NCI-H2227 (cell line): ENCODE results near the gene CACNA1F.

Experiments used
- DNase-seq: peaks from one replicate; lab custom pipeline; 2025; ENCODE audit not compliant: unreplicated experiment; lab: John Stamatoyannopoulos, UW

CACNA1F gene

DNA sequence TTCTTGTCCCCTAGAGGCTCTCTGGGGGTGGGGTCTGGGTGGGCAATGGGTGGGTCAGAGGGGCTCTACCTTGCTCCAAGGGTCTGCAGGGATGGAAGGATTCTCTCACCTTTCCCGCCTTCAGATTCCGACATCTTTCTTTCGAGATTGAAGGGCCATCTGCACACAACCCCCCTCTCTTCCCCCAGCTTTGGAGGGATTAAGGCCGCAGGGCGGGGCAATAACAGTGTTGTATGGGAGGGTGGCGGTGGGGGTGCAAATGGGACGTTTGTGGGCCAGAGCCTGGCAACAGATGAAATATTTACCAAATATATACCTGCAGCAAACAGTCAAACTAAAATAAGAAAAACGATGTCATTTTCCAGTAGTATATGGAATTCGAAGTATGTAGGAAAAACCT is at the start of gene CACNA1F:
Gene CACNA1F, minus strand, starts transcription at position 165 of the 400 bp plus-strand sequence. Its CDS starts 31 bp downstream, at position 134.
- DNase-seq, result no peak

- DNase-seq, result peak; percentile 39
These were observed 49.5 kb upstream of the CACNA1F start for GRCh38 chrX:49282647-49283011.

GRCh38 chrX:49278081-49278480 is 44.9 kb upstream of the CACNA1F start:
- no peak for DNase-seq

DNA sequence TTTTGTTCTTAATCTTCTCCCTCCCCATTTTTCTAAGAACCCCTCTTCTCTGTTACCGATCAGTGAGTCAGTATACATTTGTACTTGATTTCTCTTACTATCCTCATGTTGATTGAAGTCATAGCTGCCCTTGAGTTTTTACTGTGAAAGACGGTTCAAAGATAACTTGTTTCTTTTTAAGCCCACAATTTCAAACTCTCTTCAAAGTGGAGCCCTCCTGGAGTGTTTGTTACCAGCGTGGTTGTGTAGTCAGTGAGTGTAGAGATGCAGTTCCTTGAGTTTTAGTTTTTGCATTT is 44.3 kb upstream of the CACNA1F start:
- DNase-seq, result no peak

- DNase-seq, result no peak
These were observed 43.8 kb upstream of the CACNA1F start for GRCh38 chrX:49276671-49277534.

DNA sequence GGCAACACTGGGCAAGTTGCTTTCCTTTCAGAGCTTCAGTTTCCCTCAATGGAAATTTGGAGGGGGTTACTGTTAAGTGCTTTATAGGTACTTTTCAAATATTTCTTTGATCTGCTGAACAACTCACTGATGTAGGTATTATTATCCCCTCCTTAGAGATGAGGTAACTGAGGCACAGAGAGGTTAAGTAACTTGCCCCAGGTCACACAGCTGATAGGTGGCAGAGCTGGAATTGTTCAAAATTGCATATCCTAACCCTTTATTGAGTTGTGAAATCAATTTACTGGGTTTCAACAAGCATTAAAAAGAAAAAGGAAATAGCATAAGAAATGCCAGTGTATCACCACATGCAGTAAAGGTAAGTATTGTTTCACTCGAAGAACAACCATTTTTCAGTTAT is 43.1 kb upstream of the CACNA1F start:
- no peak for DNase-seq

DNA sequence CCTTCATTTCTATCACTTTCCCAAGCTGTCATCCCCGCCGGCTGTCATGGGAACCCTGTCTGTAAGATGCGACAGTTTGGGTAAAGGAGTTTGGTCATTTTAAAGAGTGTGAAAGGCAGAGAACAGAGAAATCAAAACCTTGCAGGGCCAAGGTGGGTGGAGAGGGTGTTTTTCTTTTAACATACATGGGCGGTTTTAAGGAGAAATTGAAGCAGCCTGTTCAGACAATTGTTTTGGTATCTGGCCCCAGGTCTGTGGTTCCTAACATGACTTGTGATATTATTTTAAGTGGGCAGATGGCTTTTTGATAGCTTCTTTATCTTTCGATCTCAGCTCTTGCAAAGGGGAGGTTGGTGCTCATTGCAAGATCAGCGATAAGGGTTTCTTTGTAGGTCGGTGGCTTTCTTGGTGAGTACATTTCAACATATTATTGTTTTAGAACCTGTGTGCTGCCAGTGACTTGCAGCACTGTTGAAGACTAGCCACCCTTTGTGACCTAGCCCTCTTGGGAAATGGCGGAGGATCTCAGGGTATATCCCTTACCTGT is 40.1 kb upstream of the CACNA1F start:
- DNase-seq, result no peak

- DNase-seq, result no peak
These were observed 39.3 kb upstream of the CACNA1F start for GRCh38 chrX:49272421-49272820.

DNA sequence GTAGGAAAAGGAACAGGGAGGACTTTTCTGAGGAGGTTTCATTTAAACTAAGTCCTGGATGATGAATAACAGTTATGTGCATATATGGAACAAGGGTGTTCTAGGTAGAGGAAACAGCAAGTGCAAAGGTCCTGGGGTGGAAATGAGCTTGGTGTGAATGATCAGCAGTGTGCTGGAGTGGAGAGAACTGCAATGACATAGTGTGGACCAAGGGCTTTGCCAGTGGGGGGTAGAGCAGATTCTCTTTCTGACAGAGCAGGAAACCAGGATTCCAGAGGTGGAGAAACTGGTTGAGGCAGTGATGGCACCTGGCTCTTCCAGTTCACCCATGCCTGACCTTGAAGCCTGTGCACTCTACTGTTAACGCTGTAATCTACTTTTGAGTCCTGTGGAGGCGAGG is 38.2 kb upstream of the CACNA1F start:
- DNase-seq, result no peak

GRCh38 chrX:49270249-49270921 is 37.2 kb upstream of the CACNA1F start:
- DNase-seq, result peak; percentile 53

- no peak for DNase-seq
These were observed 36.7 kb upstream of the CACNA1F start, which contains the start of gene PPP1R3F for GRCh38 chrX:49269767-49270248. Gene PPP1R3F (plus strand): TSS chrX:49269793. CDS start chrX:49269870, 77 bp downstream.

- peak; percentile 99 for DNase-seq
These were observed 36.0 kb upstream of the CACNA1F start for GRCh38 chrX:49269010-49269766.

GRCh38 chrX:49268702-49269009 is 35.5 kb upstream of the CACNA1F start:
- DNase-seq, result no peak

DNA sequence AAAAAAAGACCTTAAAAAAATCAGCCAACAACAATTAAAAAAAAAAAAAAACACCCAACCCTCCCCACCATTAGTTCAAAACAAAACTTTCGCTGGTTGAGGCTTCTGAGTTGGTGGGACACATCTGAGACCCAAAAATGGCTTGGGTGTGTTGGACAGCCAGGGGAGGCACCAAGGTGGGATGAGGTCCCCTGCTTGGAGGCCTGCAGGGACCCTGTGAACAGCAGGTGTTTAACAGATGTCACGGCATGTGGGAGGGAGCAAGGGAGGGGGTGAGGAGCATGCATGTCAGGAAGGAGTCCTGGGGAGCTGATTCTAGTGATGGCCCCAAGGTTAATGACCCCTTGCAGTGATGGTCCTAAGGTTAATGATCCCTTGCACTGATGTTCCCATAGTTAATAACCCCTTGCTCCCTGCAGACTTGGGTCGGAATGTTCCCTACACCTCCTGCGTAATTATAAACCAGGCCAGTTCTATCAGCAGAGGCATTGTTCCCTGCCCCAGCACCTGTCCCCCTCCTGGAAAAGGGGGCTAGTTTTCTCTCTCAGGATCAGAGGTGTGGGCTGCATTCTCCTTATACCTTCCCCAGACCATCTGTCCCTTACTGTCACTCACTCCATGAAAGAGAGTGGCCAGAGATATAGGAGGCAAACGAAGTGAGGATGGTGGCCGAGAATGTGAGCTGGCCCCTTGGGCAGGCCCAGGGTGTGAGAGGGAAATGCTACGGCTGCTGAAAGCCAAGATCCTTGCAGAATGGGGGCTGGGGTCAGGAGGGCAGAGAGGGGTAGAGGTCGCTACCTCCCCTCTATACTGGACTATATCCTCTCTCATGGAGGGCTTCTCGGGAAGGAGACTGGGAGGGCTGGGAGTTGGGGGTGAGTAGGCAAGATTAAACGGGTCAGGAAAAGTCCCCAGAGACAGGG is 33.6 kb upstream of the CACNA1F start:
- no peak for DNase-seq

DNA sequence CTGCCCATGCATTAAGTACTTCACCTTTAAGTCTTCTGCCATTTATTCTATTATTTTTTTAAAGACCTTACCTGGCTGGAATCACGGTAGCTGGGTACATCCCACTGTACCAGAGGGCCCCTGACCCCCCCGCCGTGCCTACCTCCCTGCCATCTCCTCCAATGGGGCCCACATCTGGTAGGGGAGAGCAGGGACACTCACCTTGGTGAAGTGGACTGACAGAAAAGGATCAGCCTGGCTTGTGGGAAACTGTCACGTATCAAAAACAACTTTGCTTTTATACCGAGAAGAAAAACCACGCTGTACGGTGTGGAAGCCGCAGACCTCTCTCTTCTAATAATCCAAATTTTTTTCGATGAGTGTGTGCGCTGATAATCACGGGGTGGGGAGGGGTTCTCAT is 31.3 kb upstream of the CACNA1F start, which contains the start of gene FOXP3:
Gene FOXP3, minus strand, starts transcription at position 251 of the 400 bp plus-strand sequence. CDS start 6,205 bp downstream, outside the sequence.
- no peak for DNase-seq

- no peak for DNase-seq
These were observed 30.5 kb upstream of the CACNA1F start for GRCh38 chrX:49263631-49264030.

- DNase-seq, result no peak
These were observed 29.5 kb upstream of the CACNA1F start for GRCh38 chrX:49262603-49263002.

DNA sequence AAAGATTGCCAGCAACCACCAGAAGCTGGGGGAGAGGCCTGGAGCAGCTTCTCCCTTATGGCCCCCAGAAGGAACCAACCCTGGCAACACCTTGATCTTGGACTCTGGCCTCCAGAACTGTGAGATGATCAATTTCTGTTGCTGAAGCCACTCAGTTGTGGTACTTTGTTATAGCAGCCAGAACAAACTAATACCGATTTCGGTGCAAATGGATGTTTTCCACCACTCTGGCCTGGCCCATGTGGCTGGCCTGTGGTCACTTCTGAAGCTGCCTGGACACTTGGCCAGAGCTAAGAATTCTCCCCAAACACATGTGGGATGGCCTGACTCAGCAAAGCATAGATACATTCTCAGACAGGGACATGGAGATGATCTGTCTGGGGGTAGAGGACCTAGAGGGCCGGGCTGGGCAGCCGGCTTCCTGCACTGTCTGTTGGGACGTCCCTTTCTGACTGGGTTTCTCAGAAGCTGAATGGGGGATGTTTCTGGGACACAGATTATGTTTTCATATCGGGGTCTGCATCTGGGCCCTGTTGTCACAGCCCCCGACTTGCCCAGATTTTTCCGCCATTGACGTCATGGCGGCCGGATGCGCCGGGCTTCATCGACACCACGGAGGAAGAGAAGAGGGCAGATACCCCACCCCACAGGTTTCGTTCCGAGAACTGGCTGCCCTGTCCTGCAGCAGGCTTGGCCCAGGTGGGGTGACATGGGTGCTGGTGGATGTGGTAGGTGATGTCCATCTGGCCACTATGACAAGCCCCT is 27.3 kb upstream of the CACNA1F start:
- no peak for DNase-seq

DNA sequence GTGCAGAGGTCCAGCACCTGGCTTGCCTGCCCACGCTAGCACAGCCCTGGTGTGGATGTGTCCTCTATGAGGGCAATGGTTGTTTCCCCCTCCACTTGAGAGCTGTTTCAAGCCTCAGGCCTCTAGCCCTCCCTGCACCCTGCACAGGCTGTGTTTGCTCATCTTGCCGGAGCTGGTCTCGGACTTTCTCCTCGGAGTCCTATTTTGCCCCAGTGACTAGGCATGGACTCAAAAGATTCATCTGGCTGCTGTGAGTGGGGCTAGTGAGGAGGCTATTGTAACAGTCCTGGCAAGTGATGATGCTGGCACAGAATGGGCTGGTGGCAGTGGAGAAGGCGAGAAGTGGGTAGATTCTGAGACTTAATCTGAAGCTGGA is 25.6 kb upstream of the CACNA1F start:
- DNase-seq, result no peak
